Left cardiac atrium (tissue), 4 donors: Measurements from ENCODE around the gene NRG2. TPM values are rescaled to one million over a fixed set of nuclear protein-coding genes. Genes with fewer than 3 reads are reported as not detected.

Experiments used
- ATAC-seq, 2 donors: fragments of 200-7000 bp; cut with Tn5 transposase; one replicate each; pipeline ENCODE4 v1.9.1; 2020; ENCODE audit warnings: mild to moderate bottlenecking in 2 of 2, moderate library complexity in 2 of 2
- DNase-seq: peaks from one replicate; pipeline ENCODE4 v3.0.0-alpha.2; 2020
- intact Hi-C, 2 donors: fragments of 100-400 bp; cut with DNase I; formaldehyde crosslinking; loops; one replicate each; pipeline versions ENCODE4 v1.14.1 to v1.15.1; 2022 to 2023
- total RNA-seq, 2 donors: library from RNA; stranded (reverse); fragmentation: NEBNext Ultra II Directional; extraction: Animal tissue kit (Norgen Biotek cat#: 25700); gene quantifications; one replicate each; pipeline ENCODE4 v1.2.1, GENCODE V29; 2021
- donor health status: DM: no; HTN: yes; CAD: no.
- donor health status: DM: no; HTN: yes; CAD: no; lungs with severe emphysema.
- donor health status: DM: yes; HTN: yes; CAD: no.
- donor health status: Dilated cardiomyopathy.

The NRG2 gene
- total RNA-seq, 2 donors from 2014 or later = 1.1 to 1.3 TPM

- DNase-seq (no peak), ATAC-seq (no peak)
- intact Hi-C loops = no loop called here
These were observed 145.1 kb downstream of the NRG2 start for GRCh38 chr5:139897982-139898381.

DNA sequence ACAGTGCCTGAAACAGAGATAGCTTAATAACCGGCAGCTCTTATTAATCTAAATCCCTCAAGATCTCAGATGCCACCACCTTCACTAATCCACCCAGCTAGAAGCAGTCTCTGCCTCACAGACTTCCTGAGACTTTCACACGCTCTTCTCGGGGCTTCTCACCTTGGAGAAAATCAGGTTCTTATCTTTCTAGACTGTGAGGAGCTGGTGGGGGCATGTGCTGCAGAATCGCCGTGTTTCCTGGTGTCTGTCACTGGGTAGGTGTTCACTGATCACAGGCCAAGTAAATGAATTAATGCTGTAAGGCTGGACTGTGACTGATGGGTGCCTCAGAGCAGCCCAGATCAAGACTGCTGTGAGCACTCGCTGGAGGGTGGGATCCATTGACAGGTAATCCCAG, 145.8 kb downstream of the NRG2 start:
- intact Hi-C loops = no loop called here
- no peak for DNase-seq
- ATAC-seq = no peak

DNA sequence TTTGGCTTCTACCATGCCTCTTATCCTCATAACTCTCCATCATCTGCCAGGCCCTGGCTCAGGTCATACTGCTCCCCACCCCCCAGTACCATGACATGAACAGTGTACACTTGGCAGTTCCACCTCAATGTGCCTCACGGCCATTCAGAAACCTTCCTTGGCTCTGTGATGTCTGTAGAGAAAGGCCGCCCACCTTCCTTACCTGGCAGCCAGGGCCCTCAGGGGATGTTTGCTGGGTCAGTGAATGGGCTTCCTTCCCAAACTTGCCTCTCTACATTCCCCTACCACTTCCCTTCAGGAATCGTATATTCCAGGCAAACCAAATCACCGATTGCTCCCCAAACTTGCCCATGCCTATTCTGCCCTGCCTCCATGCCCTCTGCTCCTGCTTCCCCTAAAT, 146.4 kb downstream of the NRG2 start:
- intact Hi-C loops = no loop called here

DNA sequence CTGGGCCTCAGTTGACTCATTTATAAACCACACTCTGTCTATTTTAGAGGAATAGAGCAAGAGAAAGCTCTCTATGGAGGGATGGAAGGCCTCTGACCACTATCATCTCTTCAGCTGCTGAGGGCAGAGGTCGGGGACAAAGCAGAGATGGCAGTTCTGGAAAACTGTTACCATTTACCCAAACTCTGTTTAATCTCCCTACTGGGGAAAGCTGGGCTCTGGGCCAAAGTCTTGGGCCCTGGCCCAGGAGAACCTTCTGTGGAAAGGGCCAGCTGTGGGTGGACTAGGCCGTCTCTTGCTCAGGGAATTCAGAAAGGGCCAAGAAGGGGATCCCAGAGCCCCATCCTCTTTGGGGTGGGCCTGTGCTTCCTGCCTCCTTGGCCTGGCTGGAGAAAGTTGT, 147.5 kb downstream of the NRG2 start:
- peak; percentile 38 to 39 for ATAC-seq
- intact Hi-C loops = no loop called here
- peak; percentile 30 for DNase-seq

More for the DNA sequence above, 146.4 kb downstream of the NRG2 start:
- DNase-seq (no peak), ATAC-seq (no peak)

- DNase-seq (no peak), ATAC-seq (no peak)
- intact Hi-C loops = no loop called here
These were observed 148.1 kb downstream of the NRG2 start for GRCh38 chr5:139895046-139895445.

- peak; percentile 80 to 88 for ATAC-seq
These were observed 149.2 kb downstream of the NRG2 start for GRCh38 chr5:139893873-139894272.

GRCh38 chr5:139889410-139889809, 153.7 kb downstream of the NRG2 start:
- intact Hi-C loops = no loop called here
- ATAC-seq = no peak
- DNase-seq = no peak

More at GRCh38 chr5:139893873-139894272, 149.2 kb downstream of the NRG2 start:
- peak; percentile 30 for DNase-seq
- intact Hi-C loops = no loop called here

GRCh38 chr5:139888370-139888769, 154.7 kb downstream of the NRG2 start:
- ATAC-seq (no peak), DNase-seq (no peak)
- intact Hi-C loops = no loop called here

GRCh38 chr5:139886213-139886612, 156.9 kb downstream of the NRG2 start:
- DNase-seq = no peak
- intact Hi-C loops = no loop called here
- ATAC-seq = no peak

DNA sequence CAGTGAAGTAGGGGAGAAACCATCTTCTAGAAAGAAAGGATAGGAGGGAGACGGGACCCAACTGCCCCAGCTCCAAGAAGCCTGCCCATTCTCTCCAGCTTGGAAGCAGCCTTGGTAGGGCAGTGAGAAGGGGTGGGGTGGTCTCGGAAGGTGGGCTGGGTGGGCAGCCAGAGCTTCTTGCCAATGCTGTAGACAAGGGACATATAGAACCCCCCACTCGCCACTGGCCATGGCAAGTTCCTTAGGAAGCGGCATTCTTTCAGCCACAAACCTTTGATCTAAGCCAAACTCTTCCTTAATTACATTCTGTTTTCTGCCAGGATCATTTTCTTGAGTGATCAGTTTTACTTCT, 157.3 kb downstream of the NRG2 start:
- intact Hi-C loops = no loop called here
- DNase-seq = no peak
- ATAC-seq = no peak

DNA sequence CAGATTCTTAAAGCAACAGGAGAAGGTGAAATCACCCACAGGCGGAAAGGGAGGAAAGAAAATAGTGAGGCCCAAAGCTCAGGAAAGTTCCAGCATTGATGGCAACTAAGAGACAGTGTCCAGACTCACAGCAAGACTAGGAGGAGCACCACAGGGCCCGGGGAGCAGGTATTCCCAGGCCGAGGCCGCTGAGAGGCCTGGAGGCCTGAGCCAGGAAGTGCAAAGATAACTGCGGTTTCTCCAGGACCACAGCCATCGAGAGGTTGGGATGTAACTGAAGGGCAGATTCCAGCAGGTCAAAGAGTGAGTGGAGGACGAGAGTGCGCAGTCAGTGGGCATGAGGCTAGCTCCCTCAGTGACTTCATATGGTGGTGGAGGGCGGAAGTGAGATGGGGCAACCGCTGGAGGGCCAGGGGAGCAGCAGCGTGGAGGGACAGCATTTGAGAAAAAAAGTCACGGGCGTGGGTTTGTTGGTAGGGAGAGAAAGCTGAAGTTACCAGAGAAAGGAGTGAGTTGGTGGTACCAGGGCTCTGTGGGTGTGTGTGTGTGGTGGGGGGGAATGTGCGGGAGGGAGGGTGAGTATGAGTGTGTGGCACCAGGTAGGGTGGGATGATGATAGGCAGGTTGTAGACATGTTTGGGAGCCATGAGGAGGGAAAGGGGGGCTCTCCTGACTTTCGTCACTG, 157.8 kb downstream of the NRG2 start:
- DNase-seq = no peak
- intact Hi-C loops = no loop called here
- ATAC-seq = no peak

GRCh38 chr5:139884734-139885133, 158.4 kb downstream of the NRG2 start:
- no peak for ATAC-seq
- intact Hi-C loops = no loop called here
- no peak for DNase-seq

GRCh38 chr5:139884144-139884543, 159.0 kb downstream of the NRG2 start:
- ATAC-seq (peak; percentile 84 to 88), DNase-seq (peak; percentile 42)
- intact Hi-C loops = no loop called here

DNA sequence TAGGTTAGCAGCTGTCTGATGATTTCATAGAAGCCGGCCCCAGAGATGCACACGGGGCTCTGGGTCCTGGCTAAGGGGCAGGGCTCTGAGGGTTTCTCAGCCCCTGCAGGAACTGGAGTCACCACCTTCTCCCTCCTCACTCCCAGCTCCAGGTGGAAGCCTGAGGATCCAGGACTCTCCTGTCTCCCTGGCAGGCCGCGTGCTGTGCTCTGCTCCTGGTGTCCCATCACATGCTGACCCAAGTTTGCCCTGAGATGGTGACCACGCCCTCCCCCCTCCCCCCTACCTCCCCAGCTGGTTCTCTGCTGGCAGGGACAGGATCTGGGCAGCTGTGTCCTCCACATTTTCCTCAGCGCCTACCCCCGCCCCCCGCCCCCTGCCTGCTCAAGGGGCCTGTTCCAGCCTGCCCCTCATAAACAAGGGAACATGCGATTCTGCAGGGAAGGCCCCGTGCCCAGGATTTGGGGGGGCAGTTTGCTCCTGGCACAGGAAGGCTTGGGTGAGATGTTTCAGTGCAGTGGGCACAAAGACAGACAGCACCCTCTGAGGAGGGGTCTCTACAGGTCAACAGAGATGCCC, 160.0 kb downstream of the NRG2 start:
- no peak for DNase-seq
- ATAC-seq = peak in 1 of 2 donors; percentile 9
- intact Hi-C loops = no loop called here

DNA sequence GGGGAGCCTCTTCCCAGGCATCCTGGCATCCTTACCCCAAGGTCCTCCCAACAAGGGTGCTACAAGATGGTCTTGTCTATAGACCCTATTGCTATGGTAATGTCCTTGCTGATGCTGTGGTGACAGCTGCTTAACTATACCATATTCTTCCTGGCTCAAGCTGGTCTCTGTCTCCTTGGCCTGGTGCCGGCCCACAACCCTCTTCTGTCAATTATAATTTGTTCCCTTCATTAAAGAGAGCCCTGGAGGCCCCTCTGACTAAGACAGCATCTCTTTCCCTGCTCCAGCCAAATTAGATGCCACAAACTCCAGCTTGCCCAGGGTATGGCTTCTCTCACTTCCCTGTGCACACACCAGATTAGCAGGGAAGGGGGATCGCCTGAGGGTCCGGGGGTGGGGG, 160.8 kb downstream of the NRG2 start:
- no peak for DNase-seq
- no peak for ATAC-seq
- intact Hi-C loops = no loop called here

DNA sequence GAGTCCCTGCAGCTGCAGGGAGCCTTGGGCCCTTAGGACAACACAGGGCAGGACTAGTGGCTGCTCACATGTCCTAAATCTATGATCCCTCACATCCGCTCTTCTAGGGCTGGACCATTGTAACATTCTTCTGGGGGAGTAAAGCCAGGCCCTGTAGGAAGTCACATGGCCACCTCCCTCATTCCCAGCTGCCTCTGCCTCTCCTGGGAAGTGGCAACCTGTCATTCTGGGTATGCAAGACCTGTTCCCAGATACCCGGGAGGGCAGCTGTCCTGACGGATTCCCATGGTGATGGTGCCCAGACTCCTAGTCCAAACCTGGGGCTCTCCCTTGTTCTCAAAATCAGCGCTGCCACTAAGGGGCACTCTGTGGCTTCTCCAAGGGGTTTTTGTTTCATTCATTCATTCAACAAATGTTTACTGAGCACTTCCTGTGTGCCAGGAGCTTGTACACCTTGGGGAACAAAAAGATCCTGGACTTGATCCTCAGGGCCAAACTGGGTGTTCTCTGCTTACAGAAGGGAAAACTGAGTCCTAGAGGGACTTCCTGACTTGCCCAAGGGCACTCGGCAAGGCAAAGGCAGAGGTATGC, 161.9 kb downstream of the NRG2 start:
- intact Hi-C loops = no loop called here
- no peak for ATAC-seq
- no peak for DNase-seq

DNA sequence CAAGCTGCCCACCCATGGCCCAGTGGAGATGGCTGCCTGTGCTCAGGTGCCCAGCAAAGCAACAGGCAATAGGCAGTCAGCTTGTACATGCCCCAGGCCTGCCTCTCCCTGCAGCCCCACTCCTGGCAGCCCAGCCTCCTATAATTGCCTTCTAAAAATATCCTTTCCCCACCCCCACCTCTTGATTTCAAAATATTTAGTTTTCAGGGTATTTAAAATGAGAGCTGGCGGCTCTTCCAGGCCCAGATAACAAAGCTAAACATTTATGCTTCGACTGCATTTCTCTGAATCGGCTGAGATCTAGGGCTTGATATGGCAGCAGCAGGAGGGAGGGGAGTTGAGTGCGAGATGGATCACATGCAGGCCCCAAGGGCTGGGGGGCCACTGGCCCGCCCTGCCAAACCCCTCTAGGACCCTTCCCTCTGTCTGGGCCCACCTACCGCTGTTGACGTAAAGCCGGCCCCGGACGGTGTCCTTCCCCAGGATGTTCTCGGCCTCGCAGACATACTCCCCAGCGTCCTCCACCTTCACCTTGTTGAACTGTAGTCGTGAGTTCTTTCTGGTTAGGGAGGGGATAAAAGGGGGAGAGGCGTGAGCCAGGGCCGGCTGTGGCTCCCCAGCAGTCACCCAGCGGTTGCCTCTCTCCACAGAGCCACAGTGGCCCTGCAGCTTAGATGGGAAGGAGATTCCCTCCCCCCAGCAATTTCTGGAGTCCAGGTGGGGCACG, 162.5 kb downstream of the NRG2 start:
- ATAC-seq (peak in 1 of 2 donors; percentile 38), DNase-seq (no peak)
- intact Hi-C loops = no loop called here

DNA sequence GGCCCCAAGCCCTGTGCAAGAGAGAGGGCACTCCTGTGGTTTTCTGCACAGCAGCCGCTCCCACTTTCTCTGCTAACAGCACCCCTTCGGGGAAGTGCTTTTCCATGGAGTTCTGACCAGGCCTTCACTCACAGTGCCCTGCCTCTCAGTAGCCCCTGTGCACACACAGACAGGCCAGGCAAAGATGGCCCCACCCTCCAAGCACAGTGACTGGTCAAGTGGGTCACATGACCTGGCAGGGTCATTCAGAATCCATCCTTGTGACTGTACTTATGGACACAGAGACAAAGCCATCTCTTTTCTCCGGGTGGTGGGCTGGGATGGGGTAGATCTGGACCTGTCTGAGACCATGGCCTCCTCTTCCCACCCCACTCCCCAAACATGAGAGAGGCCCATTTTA, 165.0 kb downstream of the NRG2 start:
- peak in 1 of 2 donors; percentile 10 for ATAC-seq
- no peak for DNase-seq
- intact Hi-C loops = no loop called here

GRCh38 chr5:139877129-139877597, 165.9 kb downstream of the NRG2 start:
- ATAC-seq (no peak), DNase-seq (no peak)
- intact Hi-C loops = no loop called here

GRCh38 chr5:139875957-139876356, 167.1 kb downstream of the NRG2 start:
- ATAC-seq (no peak), DNase-seq (no peak)
- intact Hi-C loops = no loop called here
